NT2/D1 (cell line): ENCODE data around the gene CHRND.

ENCODE experiments used
- DNase-seq: peaks from one replicate; pipeline ENCODE4 v3.0.0-alpha.2; 2011; ENCODE audit warnings: low read depth, low spot score
- H3K27me3 ChIP-seq: 2 replicates; pipeline ENCODE4 v1.6.0; 2011; ENCODE audit warnings: mild to moderate bottlenecking; ENCODE audit not compliant: insufficient read length, insufficient read depth
- H3K36me3 ChIP-seq: 2 replicates; pipeline ENCODE4 v1.6.1; 2011; ENCODE audit warnings: mild to moderate bottlenecking, low read length, mixed read lengths; ENCODE audit not compliant: insufficient read depth, insufficient read length
- H3K4me1 ChIP-seq: 2 replicates; pipeline ENCODE4 v1.5.1; 2011; ENCODE audit not compliant: insufficient read depth, insufficient read length
- H3K4me3 ChIP-seq: 2 replicates; pipeline ENCODE4 v1.5.1; 2011; ENCODE audit warnings: low read depth; ENCODE audit not compliant: insufficient read length
- H3K9ac ChIP-seq: 2 replicates; pipeline ENCODE4 v1.6.0; 2011; ENCODE audit warnings: low read depth; ENCODE audit not compliant: insufficient read length
- H3K9me3 ChIP-seq: 2 replicates; pipeline ENCODE4 v1.5.1; 2011; ENCODE audit warnings: mild to moderate bottlenecking, low read length; ENCODE audit not compliant: insufficient read depth
- SUZ12 ChIP-seq: IDR thresholded peaks from 2 replicates; pipeline ENCODE4 v1.6.1; 2011; ENCODE audit not compliant: insufficient read length, insufficient read depth; ENCODE audit errors: extremely low read depth
- YY1 ChIP-seq: IDR thresholded peaks from 2 replicates; pipeline ENCODE4 v1.6.1; 2011; ENCODE audit not compliant: insufficient read length, insufficient read depth
- ZNF274 ChIP-seq: IDR thresholded peaks from 2 replicates; pipeline ENCODE4 v1.6.1; 2011; ENCODE audit warnings: mild to moderate bottlenecking, low read depth, low read length

The CHRND gene

DNA sequence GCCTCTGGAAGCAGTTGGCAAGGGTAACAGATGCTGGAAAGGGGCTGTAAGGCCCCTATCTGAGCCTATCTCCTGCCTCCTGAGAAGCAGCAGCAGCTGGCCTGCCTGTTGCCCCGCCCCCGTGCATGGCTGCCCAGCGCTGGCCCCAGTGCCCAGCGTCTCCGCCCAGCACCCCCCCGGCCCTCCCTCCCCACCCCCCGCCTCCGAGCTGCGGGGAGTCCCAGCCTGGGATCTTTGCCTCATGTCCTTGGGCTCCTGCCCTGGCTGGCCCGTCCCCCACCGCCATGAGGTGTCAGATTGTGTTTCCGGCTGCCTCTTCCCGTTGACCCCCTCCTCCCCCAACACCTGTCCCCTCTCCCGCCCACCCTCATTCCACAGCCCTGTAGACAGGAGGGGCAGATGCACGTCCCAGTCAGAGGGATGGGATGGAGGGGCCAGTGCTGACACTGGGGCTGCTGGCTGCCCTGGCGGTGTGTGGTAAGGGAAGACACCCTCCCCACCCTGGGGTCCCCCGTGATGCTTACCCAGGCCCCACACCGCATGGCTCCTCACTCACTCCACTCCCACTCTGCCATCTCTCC lies at the start of gene CHRND:
TSS of gene CHRND (plus strand) at position 370 of the 581 bp plus-strand sequence. CDS start at position 426, 56 bp downstream.
- H3K27me3 ChIP-seq = peaks cover 59% of the 10 kb centered on the region
- no peaks in the 10 kb centered on the region for H3K36me3 ChIP-seq
- TF ChIP-seq SUZ12 (no peak), YY1 (no peak), ZNF274 (no peak)
- no peak within 1 kb of the TSS for H3K9ac ChIP-seq
- H3K4me3 ChIP-seq = no peak within 1 kb of the TSS
- H3K4me1 ChIP-seq = peaks cover 19% of the 10 kb centered on the region
- no peaks in the 10 kb centered on the region for H3K9me3 ChIP-seq
- DNase-seq = no peak

DNA sequence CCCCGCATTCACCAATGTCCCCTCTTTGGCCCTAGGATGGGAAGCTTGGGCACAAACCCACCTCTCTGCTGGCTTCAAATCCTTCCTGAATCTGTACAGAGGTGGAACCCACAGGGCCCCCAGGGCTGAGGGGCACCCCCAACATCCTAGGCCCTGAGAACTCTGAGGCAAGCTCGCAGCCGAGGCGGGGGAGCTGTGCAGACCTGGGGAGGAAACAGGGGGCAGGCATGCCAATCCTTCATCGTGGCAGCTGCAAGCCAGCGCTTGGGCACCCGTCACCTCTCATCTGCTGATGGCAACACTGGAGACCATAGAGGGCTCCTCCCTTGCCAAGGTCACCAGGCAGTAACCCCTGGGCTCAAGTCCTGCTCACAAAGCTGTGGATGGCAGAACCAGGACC lies 49.2 kb upstream of the CHRND start:
- TF ChIP-seq ZNF274 (no peak), SUZ12 (no peak), YY1 (no peak)
- H3K4me1 ChIP-seq = peaks cover 3% of the 10 kb centered on the region

DNA sequence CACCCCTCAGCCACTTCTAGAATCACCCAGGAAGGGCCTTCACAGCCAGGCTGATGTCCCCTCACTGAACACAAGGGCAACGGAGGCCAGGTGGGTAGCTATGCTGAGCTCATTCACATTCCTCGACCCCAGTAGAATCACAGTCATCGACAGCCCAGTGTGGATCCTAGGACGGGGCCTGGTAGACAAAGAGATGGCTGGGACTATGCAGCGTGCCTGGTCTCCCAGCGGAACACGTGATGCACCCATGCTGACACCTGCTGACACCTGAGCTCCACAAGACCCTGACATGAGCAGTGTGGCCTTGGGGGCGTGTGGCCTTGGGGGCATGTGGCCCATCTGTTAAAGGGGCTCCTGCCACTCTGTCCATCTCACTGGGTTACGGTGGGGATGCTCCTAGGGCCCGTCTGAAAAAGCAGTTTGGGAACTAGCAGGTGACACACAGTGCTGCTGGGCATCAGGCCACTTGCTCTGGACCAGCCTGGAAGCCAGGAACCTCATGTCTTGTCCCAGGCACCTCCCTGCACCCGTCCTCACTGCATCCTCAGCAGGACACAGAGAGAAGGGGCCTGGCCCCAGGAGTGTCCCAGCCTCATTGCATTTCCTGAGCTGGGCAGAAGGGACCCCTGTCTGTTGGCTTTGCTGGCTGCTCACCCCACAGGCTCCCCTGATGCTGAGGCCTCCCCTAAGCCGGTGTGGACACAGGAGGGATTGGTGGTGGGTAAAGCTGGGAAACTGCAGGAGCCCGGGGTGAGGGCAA lies 48.0 kb upstream of the CHRND start:
- Histone ChIP-seq H3K36me3 (no peaks in the 10 kb centered on the region), H3K27me3 (peaks cover 13% of the 10 kb centered on the region), H3K9ac (no peak overlapping the region), H3K9me3 (no peaks in the 10 kb centered on the region), H3K4me1 (peaks cover 3% of the 10 kb centered on the region), H3K4me3 (no peak overlapping the region)
- TF ChIP-seq ZNF274 (no peak), YY1 (no peak), SUZ12 (no peak)
- no peak for DNase-seq

More for the DNA sequence above, 49.2 kb upstream of the CHRND start:
- H3K27me3 ChIP-seq = peaks cover 6% of the 10 kb centered on the region
- H3K9me3 ChIP-seq = peaks cover 7% of the 10 kb centered on the region; the same call in 1 of the 2 replicates
- DNase-seq = no peak
- no peak overlapping the region for H3K9ac ChIP-seq
- no peak overlapping the region for H3K4me3 ChIP-seq
- no peaks in the 10 kb centered on the region for H3K36me3 ChIP-seq

GRCh38 chr2:232478571-232479340 lies 47.2 kb upstream of the CHRND start:
- no peaks in the 10 kb centered on the region for H3K9me3 ChIP-seq
- H3K27me3 ChIP-seq = peaks cover 21% of the 10 kb centered on the region
- no peaks in the 10 kb centered on the region for H3K36me3 ChIP-seq
- H3K9ac ChIP-seq = no peak overlapping the region
- H3K4me3 ChIP-seq = no peak overlapping the region
- no peak for DNase-seq
- H3K4me1 ChIP-seq = peaks cover 3% of the 10 kb centered on the region
- TF ChIP-seq ZNF274 (no peak), SUZ12 (no peak), YY1 (no peak)

DNA sequence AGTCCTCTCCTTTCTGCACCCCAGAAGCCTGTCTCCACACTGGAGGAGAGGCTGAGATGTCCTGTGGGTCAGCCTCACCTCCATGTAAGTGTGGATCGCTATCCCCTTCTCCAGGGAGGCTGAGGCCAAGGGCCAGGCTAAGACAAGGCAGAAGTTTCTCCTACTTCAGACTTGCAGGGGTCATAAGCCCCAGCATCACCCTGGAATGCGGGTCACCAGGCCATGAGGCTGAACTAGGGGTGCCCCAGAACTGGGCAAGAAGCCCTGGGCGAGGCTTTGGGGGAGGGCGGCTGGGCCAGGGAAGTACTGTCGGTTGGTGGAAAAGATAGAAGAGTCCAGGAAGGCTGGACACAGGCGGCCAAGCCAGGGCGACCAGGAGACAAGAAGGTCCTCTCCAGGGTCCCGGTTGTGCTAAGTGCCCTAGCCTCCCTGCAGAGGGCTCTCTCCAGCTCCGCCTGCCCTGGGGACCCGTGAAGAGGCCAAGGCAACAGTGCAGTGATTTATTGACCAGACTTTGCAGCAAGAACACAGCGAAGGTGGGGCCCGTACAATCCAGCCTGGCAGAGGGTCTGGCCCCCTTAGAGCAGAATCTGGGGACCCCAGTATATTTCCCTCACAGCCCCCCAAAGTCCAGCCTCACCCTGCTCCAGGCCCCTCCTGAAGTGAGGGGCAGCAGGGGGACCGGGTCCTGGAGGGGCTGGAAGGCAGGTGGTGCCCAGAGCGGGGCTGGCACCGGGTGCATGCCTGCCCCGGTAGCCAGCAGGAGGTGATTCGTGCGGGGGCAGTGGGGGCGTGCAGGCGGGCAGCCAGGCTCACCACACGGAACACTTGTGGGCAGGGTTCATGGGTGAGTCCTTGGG lies 46.4 kb upstream of the CHRND start:
- no peak for DNase-seq
- Histone ChIP-seq H3K27me3 (peaks cover 27% of the 10 kb centered on the region), H3K9me3 (no peaks in the 10 kb centered on the region), H3K9ac (no peak overlapping the region), H3K4me3 (no peak overlapping the region), H3K36me3 (no peaks in the 10 kb centered on the region), H3K4me1 (peaks cover 3% of the 10 kb centered on the region)
- no peak for TF ChIP-seq YY1
- TF ChIP-seq ZNF274 = no peak
- TF ChIP-seq SUZ12 = no peak

DNA sequence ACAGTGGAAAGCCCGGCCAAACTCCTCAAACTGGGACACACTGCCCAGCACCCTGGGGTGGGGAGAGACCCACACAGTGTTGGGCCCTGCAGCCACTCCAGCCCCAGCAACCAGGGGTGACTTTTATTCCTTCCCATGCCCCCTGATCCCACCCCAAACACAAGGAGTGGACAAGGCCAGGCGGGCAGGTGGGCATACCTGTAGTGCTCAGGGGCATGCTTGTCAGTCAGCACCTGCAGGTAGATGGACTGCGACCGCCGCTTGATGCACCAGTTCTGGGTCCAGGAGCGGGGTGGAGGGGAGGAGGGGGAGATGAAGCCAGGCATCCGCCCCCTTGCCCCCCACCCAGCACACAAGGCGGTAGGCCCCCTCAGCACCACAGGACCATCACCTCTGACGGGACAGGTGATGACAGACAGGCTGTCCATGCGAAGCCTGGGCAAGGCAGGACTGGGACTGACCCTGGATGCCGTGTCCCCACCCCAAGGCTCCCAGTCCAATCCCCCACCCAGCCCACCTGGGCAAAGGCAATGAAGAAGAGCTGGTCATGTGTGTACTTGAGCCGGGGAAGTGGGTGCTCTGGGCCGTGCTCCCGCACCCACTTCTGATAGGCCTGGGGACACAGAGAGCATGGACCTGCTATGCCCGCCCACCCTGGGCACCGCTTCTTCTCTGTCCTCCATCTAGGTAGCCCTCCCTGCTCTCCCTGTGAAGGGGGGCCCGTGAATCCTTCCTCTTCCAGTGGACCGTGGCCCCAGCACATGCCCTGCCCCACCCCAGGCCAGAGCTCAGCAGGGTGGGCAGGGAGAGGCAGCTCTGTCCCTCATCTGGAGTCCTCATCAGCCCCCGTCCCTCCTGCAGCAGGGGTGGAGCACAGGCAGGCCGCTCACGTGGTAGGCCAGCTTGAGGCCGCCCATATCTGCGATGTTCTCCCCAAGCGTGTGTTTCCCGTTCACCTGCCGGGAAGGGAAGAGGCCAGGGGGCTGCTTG lies 45.5 kb upstream of the CHRND start:
- H3K9me3 ChIP-seq = no peaks in the 10 kb centered on the region
- H3K36me3 ChIP-seq = no peaks in the 10 kb centered on the region

More for the DNA sequence above, 45.5 kb upstream of the CHRND start:
- TF ChIP-seq YY1 (no peak), ZNF274 (no peak), SUZ12 (no peak)
- H3K27me3 ChIP-seq = peaks cover 36% of the 10 kb centered on the region
- no peak overlapping the region for H3K4me3 ChIP-seq
- peaks cover 6% of the 10 kb centered on the region for H3K4me1 ChIP-seq
- H3K9ac ChIP-seq = no peak overlapping the region
- no peak for DNase-seq
